Measurements from ENCODE around the gene EPB41L2.

DNA sequence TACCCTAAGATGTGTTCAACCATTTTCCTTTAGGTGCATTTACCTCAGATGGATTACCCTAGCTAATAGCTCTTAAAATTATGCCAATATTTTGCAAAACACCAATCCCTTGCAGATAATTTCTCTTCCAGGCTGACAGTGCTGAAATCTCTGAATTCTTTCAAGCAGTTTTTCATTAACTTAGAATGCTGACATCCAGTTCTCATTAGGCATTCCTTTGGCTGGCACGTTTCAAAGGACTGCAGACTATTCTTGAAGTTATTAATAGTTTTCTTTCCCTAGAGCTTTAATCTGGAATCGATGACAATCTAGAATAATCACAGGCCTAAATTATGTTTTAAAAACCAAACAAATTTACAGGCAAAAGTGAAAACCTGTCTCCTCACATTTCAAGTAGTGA, 167.5 kb downstream of the EPB41L2 start:
- TF ChIP-seq, protein P1, sequence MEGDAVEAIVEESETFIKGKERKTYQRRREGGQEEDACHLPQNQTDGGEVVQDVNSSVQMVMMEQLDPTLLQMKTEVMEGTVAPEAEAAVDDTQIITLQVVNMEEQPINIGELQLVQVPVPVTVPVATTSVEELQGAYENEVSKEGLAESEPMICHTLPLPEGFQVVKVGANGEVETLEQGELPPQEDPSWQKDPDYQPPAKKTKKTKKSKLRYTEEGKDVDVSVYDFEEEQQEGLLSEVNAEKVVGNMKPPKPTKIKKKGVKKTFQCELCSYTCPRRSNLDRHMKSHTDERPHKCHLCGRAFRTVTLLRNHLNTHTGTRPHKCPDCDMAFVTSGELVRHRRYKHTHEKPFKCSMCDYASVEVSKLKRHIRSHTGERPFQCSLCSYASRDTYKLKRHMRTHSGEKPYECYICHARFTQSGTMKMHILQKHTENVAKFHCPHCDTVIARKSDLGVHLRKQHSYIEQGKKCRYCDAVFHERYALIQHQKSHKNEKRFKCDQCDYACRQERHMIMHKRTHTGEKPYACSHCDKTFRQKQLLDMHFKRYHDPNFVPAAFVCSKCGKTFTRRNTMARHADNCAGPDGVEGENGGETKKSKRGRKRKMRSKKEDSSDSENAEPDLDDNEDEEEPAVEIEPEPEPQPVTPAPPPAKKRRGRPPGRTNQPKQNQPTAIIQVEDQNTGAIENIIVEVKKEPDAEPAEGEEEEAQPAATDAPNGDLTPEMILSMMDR (IDR thresholded peaks at IDR 0.05), result no peak
- TF ChIP-seq POLR2A (IDR thresholded peaks at IDR 0.05), result no peak

Measured in body of pancreas (tissue), 4 donors.